A549 treated with DMSO at 1 μM for 4 hours (cell line): ENCODE measurements around the gene TTC1. TPM values are rescaled to one million over a fixed set of nuclear protein-coding genes. Genes with fewer than 3 reads are reported as not detected.

Experiments used
- total RNA-seq: library from RNA; stranded (reverse); fragments of 200-300 nt; extraction: Qiagen RNA extraction; gene quantifications from 5 replicates; pipeline ENCODE4 v1.2.3, GENCODE V29; 2022; ENCODE audit warnings: low read depth

Gene TTC1
- 59.2 to 70.4 TPM (median 69.1 TPM) in 5 replicates for total RNA-seq

DNA sequence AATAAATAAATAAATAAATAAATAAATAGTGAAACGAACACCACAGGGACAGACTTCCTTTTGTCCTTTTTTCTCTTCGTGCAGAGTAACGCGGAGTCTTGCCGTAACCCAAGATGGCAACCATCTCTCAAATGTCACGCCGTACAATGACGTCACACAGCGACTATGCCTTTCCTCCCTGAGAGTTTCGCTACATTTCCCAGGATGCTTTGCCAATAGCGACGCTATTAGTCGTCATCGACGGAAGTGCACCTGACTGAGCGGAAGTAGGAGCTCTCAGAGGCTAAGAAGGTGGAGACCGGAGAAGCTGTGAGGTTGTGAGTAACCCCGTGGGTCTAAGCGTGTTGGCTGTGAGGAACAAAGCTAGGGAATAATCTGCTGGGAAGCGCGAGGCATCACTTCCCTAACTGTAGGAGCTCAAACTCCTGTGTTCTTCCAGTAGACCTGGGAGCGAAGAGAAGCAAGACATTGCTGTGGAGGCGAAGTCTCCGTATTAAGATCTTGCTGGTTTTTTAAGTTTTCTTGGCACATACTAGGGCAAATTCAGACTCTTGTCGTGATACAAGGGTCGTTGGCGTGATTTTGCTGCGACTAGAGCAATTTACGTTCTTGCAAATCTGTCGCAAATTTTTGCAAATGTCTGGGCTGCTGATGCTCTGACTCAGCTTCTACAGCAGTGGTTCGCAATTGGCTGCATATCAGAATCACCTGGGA, at the start of gene TTC1:
Gene TTC1, plus strand, starts transcription at position 263 of the 714 bp plus-strand sequence. CDS start 1,390 bp downstream, outside the sequence.

Other genes with a start within 250 kb of the TTC1 start
- gene ADRA1B, start 92.7 kb upstream of the TTC1 start, total RNA-seq: 8.1 to 11.7 TPM (median 10.3 TPM) in 5 replicates
- gene PWWP2A, start 110.3 kb downstream of the TTC1 start, total RNA-seq: 9.3 to 11.9 TPM (median 11.1 TPM) in 5 replicates
- 0.57 to 1.0 TPM (median 0.85 TPM) in 5 replicates for gene FABP6, start 220.4 kb downstream of the TTC1 start, total RNA-seq